GM12878 (cell line): ENCODE data around the gene KRT4. TPM values are rescaled to one million over a fixed set of nuclear protein-coding genes. Genes with fewer than 3 reads are reported as not detected.

Experiments
- ATAC-seq: fragments of 200-7000 bp; cut with Tn5 transposase; 3 replicates; pipeline ENCODE4 v1.9.1; 2020; ENCODE audit warnings: mild to moderate bottlenecking, moderate library complexity
- BruUV-seq: library from RNA; stranded (reverse); fragments of 400-500 nt; replicated peaks from 2 replicates; lab custom pipeline; 2021; lab: Mats Ljungman, UMichigan
- CTCF ChIA-PET: fragments of 300-600 bp; sonication (Branson Sonifier 250); formaldehyde crosslinking; extraction: SDS; loops from one replicate; lab custom pipeline; 2021; ENCODE audit warnings: inconsistent platforms; lab: Yijun Ruan, JAX
- POLR2A ChIA-PET: fragments of 350-600 bp; formaldehyde crosslinking; extraction: SDS; loops from one replicate; lab custom pipeline; 2021; ENCODE audit warnings: inconsistent platforms; lab: Charles Lee
- RAD21 ChIA-PET: fragments of 300-600 bp; sonication (Branson Sonifier 250); formaldehyde crosslinking; loops from one replicate; lab custom pipeline; 2023; ENCODE audit warnings: antibody characterized with exemption; ENCODE audit not compliant: unreplicated experiment; lab: Charles Lee
- SMC1A ChIA-PET: fragments of 300-600 bp; sonication (Branson Sonifier 250); formaldehyde crosslinking; loops from one replicate; lab custom pipeline; 2023; ENCODE audit not compliant: unreplicated experiment, uncharacterized antibody; lab: Charles Lee
- DNase-seq: peaks from one replicate; pipeline ENCODE4 v3.0.0-alpha.2; 2011; ENCODE audit warnings: low read depth, low spot score
- FAIRE-seq: peaks from 3 replicates; lab custom pipeline; 2011; peaks lifted over from hg19 to GRCh38; lab: Jason Lieb, UNC
- H2AFZ ChIP-seq: 2 replicates; pipeline ENCODE4 v1.6.0; 2011; ENCODE audit warnings: low read depth, low read length, control low read depth; ENCODE audit not compliant: control insufficient read depth
- H3K27ac ChIP-seq: 2 replicates; pipeline ENCODE4 v1.5.1; 2011; ENCODE audit warnings: control low read depth; ENCODE audit not compliant: control insufficient read depth, insufficient read depth
- H3K27me3 ChIP-seq, 2 experiments: replicated peaks in 1 of 2; 2 replicates each; pipeline versions ENCODE4 v1.6.0 to v1.6.1; 2011; ENCODE audit warnings: low read length in 1 of 2; ENCODE audit not compliant: control insufficient read depth in 2 of 2, insufficient read depth in 2 of 2
- H3K36me3 ChIP-seq, 2 experiments: 2 replicates each; pipeline ENCODE4 v1.5.1; 2011; ENCODE audit warnings: low read length in 1 of 2; ENCODE audit not compliant: control insufficient read depth in 2 of 2, insufficient read depth in 2 of 2
- H3K4me1 ChIP-seq: 2 replicates; pipeline ENCODE4 v1.6.1; 2011; ENCODE audit warnings: mild to moderate bottlenecking, low read length, moderate library complexity, mixed read lengths; ENCODE audit not compliant: control insufficient read depth, insufficient read depth
- H3K4me2 ChIP-seq: 2 replicates; pipeline ENCODE4 v1.6.0; 2011; ENCODE audit warnings: control low read depth; ENCODE audit not compliant: control insufficient read depth, insufficient read depth
- H3K4me3 ChIP-seq: fragments of 200-600 bp; sonication (generic); 2 replicates; pipeline ENCODE4 v1.5.1; 2016
- H3K79me2 ChIP-seq: 2 replicates; pipeline ENCODE4 v1.6.0; 2011; ENCODE audit warnings: low read length; ENCODE audit not compliant: control insufficient read depth, insufficient read depth
- H3K9ac ChIP-seq: 2 replicates; pipeline ENCODE4 v1.8.0; 2011; ENCODE audit warnings: low read length, control low read depth, mixed read lengths; ENCODE audit not compliant: control insufficient read depth, insufficient read depth
- H3K9me3 ChIP-seq: replicated peaks from 3 replicates; pipeline ENCODE4 v1.5.1; 2011; ENCODE audit warnings: mild to moderate bottlenecking, low read length; ENCODE audit not compliant: control insufficient read depth, insufficient read depth
- H4K20me1 ChIP-seq: 2 replicates; pipeline ENCODE4 v1.6.0; 2011; ENCODE audit not compliant: control insufficient read depth, insufficient read depth
- BMI1 ChIP-seq: fragments of 450-650 bp; IDR thresholded peaks from 2 replicates; pipeline ENCODE4 v1.6.1; 2016; ENCODE audit warnings: mild to moderate bottlenecking, moderate library complexity, borderline replicate concordance
- CHD2 ChIP-seq: IDR thresholded peaks from 2 replicates; pipeline ENCODE4 v1.6.1; 2011; ENCODE audit warnings: low read depth, low read length, improper control_type of control experiment, borderline replicate concordance
- ETV6 ChIP-seq, 2 experiments: fragments of 450-650 bp in 1 of 2; IDR thresholded peaks in 1 of 2; conservative IDR thresholded peaks in 1 of 2; 2 replicates each; pipeline ENCODE4 v1.6.1; 2014; ENCODE audit warnings: antibody characterized with exemption in 1 of 2, borderline replicate concordance in 1 of 2, low read depth in 1 of 2, mild to moderate bottlenecking in 1 of 2, moderate library complexity in 1 of 2
- GATAD2B ChIP-seq: fragments of 450-650 bp; conservative IDR thresholded peaks from 2 replicates; pipeline ENCODE4 v1.6.1; 2017; ENCODE audit warnings: low read depth, mild to moderate bottlenecking, moderate library complexity
- HDAC6 ChIP-seq: fragments of 200-600 bp; sonication (generic); IDR thresholded peaks from one replicate; pipeline ENCODE4 v1.8.0; 2017; ENCODE audit warnings: antibody characterized with exemption; ENCODE audit not compliant: unreplicated experiment
- KLF5 ChIP-seq: fragments of 450-650 bp; IDR thresholded peaks from 2 replicates; pipeline ENCODE4 v1.6.1; 2014; ENCODE audit warnings: mild to moderate bottlenecking; ENCODE audit not compliant: partially characterized antibody
- MTA2 ChIP-seq: fragments of 450-650 bp; IDR thresholded peaks from 2 replicates; pipeline ENCODE4 v1.6.1; 2016; ENCODE audit warnings: low read depth, mild to moderate bottlenecking, moderate library complexity
- MYB ChIP-seq: fragments of 150-350 bp; IDR thresholded peaks from 2 replicates; pipeline ENCODE4 v1.6.1; 2014; ENCODE audit warnings: mild to moderate bottlenecking, low read depth, low read length, borderline replicate concordance
- PAX5 ChIP-seq: IDR thresholded peaks from 2 replicates; pipeline ENCODE4 v1.6.1; 2011; ENCODE audit warnings: low read depth, low read length, borderline replicate concordance
- SMARCA5 ChIP-seq: fragments of 450-650 bp; IDR thresholded peaks from 2 replicates; pipeline ENCODE4 v1.6.1; 2017; ENCODE audit warnings: mild to moderate bottlenecking
- SP1 ChIP-seq: IDR thresholded peaks from one replicate; pipeline ENCODE4 v1.6.1; 2011; ENCODE audit warnings: low read depth, low read length
- WRNIP1 ChIP-seq: IDR thresholded peaks from 2 replicates; pipeline ENCODE4 v1.6.1; 2011; ENCODE audit warnings: low read depth, low read length, improper control_type of control experiment, borderline replicate concordance
- YY1 ChIP-seq: IDR thresholded peaks from 2 replicates; pipeline ENCODE4 v1.6.1; 2011; ENCODE audit warnings: low read depth, mild to moderate bottlenecking, low read length
- ZNF217 ChIP-seq: fragments of 450-650 bp; IDR thresholded peaks from 2 replicates; pipeline ENCODE4 v1.6.1; 2017; ENCODE audit warnings: antibody characterized with exemption, mild to moderate bottlenecking
- ZNF622 ChIP-seq: fragments of 450-650 bp; IDR thresholded peaks from 2 replicates; pipeline ENCODE4 v1.6.1; 2017; ENCODE audit warnings: mild to moderate bottlenecking, inconsistent platforms
- WGBS: methylation state at CpG from one replicate; pipeline ENCODE4 v1.1.6; 2016; ENCODE audit warnings: low lambda C conversion rate; ENCODE audit not compliant: insufficient replicate concordance, insufficient coverage; ENCODE audit errors: missing lambda C conversion rate; 5-methylcytosine and 5-hydroxymethylcytosine counted together
- in situ Hi-C: fragments of 300-500 bp; cut with MboI; formaldehyde crosslinking; loops from 9 replicates; pipeline ENCODE4 v1.14.3; 2018; ENCODE audit warnings: mixed read lengths
- intact Hi-C: fragments of 100-400 bp; cut with micrococcal nuclease; formaldehyde crosslinking; loops from one replicate; pipeline ENCODE4 v1.14.2; 2022; ENCODE audit not compliant: unreplicated experiment
- polyA plus RNA-seq, 11 experiments: library from polyadenylated mRNA; depleted of rRNA in 4 of 11; unstranded in 6 of 11; stranded (reverse) in 5 of 11; fragments of >200 nt; fragmentation: Nextera tagmentation in 4 of 11; fragmentation: Illumina TruSeq in 1 of 11; extraction: Ambion mirVana in 4 of 11; extraction: Trizol in 1 of 11; gene quantifications; 1 replicate in 1 of 11; 2 replicates in 10 of 11; pipeline versions ENCODE4 v1.2.1 to v1.2.3, GENCODE V29; 2011 to 2016; ENCODE audit warnings: inconsistent platforms in 2 of 11, missing spikeins in 2 of 11, low read depth in 1 of 11
- total RNA-seq, 4 experiments: library from RNA; depleted of rRNA in 3 of 4; stranded (reverse); fragments of >200 nt in 3 of 4; fragmentation: Illumina TruSeq in 1 of 4; extraction: Trizol in 1 of 4; gene quantifications; 2 replicates each; pipeline versions ENCODE4 v1.2.1 to v1.2.3, GENCODE V29; 2013 to 2021
- TF ChIP-seq, protein P1 (sequence below): IDR thresholded peaks from 2 replicates; pipeline ENCODE4 v1.6.1; 2011; ENCODE audit warnings: borderline replicate concordance, low read depth, mild to moderate bottlenecking, moderate library complexity, mixed read lengths, low read length; ENCODE audit not compliant: insufficient read depth; ENCODE audit errors: extremely low read length

Gene KRT4
- total and polyA plus RNA-seq, 10 of the 15 experiments (the other 5 are each of a cell fraction or from before 2014, with no cell fraction given), result not detected

DNA sequence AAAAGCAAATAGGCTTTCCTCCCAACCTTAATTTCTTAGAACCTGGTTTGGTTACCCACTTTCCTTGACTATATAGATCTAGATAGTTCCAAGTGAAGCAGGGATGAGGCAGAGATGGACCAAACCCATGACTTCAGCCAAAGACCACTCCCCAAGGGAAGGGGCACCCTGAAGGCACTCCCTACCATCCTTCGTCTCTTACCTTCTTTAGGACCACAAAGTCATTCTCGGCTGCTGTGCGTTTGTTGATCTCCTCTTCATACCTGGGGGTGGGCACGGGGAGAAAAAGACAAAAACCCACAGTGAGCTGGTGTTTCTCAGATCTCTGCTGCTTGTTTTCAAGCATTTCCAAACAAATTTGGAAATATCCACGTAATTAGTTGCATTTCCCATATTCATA, 3.4 kb downstream of the KRT4 start (continued):
- TF ChIP-seq ETV6 (conservative IDR thresholded peaks at IDR 0.05 in 1 of 2, IDR thresholded peaks at IDR 0.05 in 1 of 2; ENCODE audit: borderline replicate concordance in 1 of 2, low read depth in 1 of 2) (no peak), MYB (no peak), ZNF217 (no peak), KLF5 (no peak), GATAD2B (no peak), SMARCA5 (no peak), PAX5 (no peak)

DNA sequence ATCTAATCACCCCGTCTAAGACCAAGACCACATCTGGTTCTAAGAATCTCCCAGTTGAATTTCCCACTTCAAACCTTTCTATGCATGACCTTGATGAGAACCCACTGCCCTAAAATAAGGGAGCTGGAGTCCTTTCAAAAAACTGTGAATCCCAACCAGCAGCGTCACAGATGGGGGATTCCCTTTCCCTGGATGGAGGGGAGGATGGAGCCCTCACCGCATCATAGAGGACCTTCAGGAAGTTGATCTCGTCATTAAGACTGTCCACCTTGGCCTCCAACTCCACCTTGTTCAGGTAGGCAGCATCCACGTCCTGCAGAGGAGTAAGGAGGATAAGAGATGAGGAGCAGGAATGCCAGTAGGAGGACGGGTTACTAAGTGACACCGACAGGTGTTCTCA, 4.8 kb downstream of the KRT4 start:
- POLR2A ChIA-PET, result no interaction called here
- FAIRE-seq (no peak), DNase-seq (no peak), ATAC-seq (no peak)
- CTCF ChIA-PET, result no interaction called here
- intact Hi-C loops (no loop called here), in situ Hi-C loops (no loop called here)
- no TSS peak for BruUV-seq
- no peaks in the 10 kb centered on the region for H3K36me3 ChIP-seq
- H3K4me1 ChIP-seq, result no peaks in the 10 kb centered on the region
- H3K9me3 ChIP-seq, result no peaks in the 10 kb centered on the region
- no peak overlapping the region for H3K4me3 ChIP-seq
- 28% methylated on average over 7 of the region's 7 CpGs for WGBS
- RAD21 ChIA-PET, result no interaction called here
- H4K20me1 ChIP-seq, result no peaks in the 10 kb centered on the region
- no peaks in the 10 kb centered on the region for H3K79me2 ChIP-seq
- no peak overlapping the region for H3K4me2 ChIP-seq
- H3K27ac ChIP-seq, result no peak overlapping the region
- SMC1A ChIA-PET, result no interaction called here
- H3K9ac ChIP-seq, result no peak overlapping the region
- TF ChIP-seq YY1, result no peak
- no peak for TF ChIP-seq ZNF622
- TF ChIP-seq, protein P1, sequence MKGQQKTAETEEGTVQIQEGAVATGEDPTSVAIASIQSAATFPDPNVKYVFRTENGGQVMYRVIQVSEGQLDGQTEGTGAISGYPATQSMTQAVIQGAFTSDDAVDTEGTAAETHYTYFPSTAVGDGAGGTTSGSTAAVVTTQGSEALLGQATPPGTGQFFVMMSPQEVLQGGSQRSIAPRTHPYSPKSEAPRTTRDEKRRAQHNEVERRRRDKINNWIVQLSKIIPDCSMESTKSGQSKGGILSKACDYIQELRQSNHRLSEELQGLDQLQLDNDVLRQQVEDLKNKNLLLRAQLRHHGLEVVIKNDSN, result no peak
- TF ChIP-seq MTA2, result no peak
- no peak for TF ChIP-seq SP1
- TF ChIP-seq CHD2, result no peak
- no peak for TF ChIP-seq WRNIP1
- no peak for TF ChIP-seq BMI1
- no peak for TF ChIP-seq HDAC6
- H2AFZ ChIP-seq, result no peak overlapping the region
- peaks cover 0 to 5% of the 10 kb centered on the region in 2 experiments; a peak in 2 of 4 replicates for H3K27me3 ChIP-seq
